ENCODE measurements around the gene KIAA0513.

DNA sequence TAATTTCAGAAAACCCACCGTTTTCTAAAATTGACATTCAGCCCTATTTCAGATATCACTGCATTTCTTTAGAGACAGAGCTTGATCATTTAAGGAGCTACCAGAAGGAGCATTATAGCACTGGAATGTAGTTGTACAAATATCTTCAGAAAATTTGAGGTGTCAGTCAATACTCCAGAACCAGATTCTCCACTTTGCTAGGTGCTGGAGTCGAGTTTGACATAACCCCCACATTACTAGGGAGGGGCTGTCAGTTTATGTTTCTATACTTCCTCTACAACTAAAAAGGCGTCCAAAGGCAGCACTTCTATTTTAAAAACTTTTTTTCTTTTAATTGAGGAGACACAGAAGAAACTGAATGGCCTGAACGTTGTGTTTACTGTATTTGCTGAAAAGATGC, 892 bp upstream of the KIAA0513 start:
- TF ChIP-seq REST (IDR thresholded peaks at IDR 0.05; ENCODE audit: insufficient replicate concordance, low read depth) (no peak), POLR2AphosphoS5 (IDR thresholded peaks at IDR 0.05; ENCODE audit: low read depth) (no peak)
- TF ChIP-seq, protein P1, sequence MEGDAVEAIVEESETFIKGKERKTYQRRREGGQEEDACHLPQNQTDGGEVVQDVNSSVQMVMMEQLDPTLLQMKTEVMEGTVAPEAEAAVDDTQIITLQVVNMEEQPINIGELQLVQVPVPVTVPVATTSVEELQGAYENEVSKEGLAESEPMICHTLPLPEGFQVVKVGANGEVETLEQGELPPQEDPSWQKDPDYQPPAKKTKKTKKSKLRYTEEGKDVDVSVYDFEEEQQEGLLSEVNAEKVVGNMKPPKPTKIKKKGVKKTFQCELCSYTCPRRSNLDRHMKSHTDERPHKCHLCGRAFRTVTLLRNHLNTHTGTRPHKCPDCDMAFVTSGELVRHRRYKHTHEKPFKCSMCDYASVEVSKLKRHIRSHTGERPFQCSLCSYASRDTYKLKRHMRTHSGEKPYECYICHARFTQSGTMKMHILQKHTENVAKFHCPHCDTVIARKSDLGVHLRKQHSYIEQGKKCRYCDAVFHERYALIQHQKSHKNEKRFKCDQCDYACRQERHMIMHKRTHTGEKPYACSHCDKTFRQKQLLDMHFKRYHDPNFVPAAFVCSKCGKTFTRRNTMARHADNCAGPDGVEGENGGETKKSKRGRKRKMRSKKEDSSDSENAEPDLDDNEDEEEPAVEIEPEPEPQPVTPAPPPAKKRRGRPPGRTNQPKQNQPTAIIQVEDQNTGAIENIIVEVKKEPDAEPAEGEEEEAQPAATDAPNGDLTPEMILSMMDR (IDR thresholded peaks at IDR 0.05; ENCODE audit: insufficient read depth, low read length), result no peak
